Spleen (tissue), 11 donors: ENCODE data around the gene TMEM115. TPM values are rescaled to one million over a fixed set of nuclear protein-coding genes. Genes with fewer than 3 reads are reported as not detected.

ENCODE experiments used
- DNase-seq: peaks from one replicate; pipeline ENCODE4 v3.0.0-alpha.2; 2020
- H3K27ac ChIP-seq, 8 donors: fragments of 200-600 bp; sonication (generic) in 7 of 8; 1 replicate in 4 of 8; 2 replicates in 4 of 8; pipeline versions ENCODE4 v1.5.0 to v1.8.0; 2016 to 2021; ENCODE audit warnings: inconsistent platforms in 4 of 8, mild to moderate bottlenecking in 4 of 8, moderate library complexity in 1 of 8
- H3K27me3 ChIP-seq, 7 donors: fragments of 200-600 bp; sonication (generic) in 6 of 7; replicated peaks in 1 of 7; 1 replicate in 4 of 7; 2 replicates in 3 of 7; pipeline versions ENCODE4 v1.5.0 to v1.8.0; 2016 to 2021; ENCODE audit warnings: inconsistent platforms in 3 of 7, mild to moderate bottlenecking in 1 of 7
- H3K36me3 ChIP-seq, 6 donors: fragments of 200-600 bp; sonication (generic) in 5 of 6; 1 replicate in 4 of 6; 2 replicates in 2 of 6; pipeline versions ENCODE4 v1.5.0 to v1.8.0; 2016 to 2021; ENCODE audit warnings: inconsistent platforms in 2 of 6
- H3K4me1 ChIP-seq, 6 donors: fragments of 200-600 bp; sonication (generic) in 5 of 6; 1 replicate in 3 of 6; 2 replicates in 3 of 6; pipeline versions ENCODE4 v1.5.0 to v1.8.0; 2016 to 2021; ENCODE audit warnings: inconsistent platforms in 3 of 6
- H3K4me3 ChIP-seq, 8 donors: fragments of 200-600 bp; sonication (generic) in 7 of 8; 1 replicate in 4 of 8; 2 replicates in 4 of 8; pipeline versions ENCODE4 v1.5.0 to v1.8.0; 2016 to 2021; ENCODE audit warnings: inconsistent platforms in 4 of 8, mild to moderate bottlenecking in 4 of 8, moderate library complexity in 2 of 8
- H3K9me3 ChIP-seq, 8 donors: fragments of 200-600 bp; sonication (generic) in 7 of 8; 1 replicate in 4 of 8; 2 replicates in 4 of 8; pipeline versions ENCODE4 v1.5.0 to v1.8.0; 2016 to 2021; ENCODE audit warnings: inconsistent platforms in 4 of 8
- CTCF ChIP-seq, 11 experiments: fragments of 200-600 bp in 7 of 11; fragments of 450-650 bp in 4 of 11; sonication (generic) in 4 of 11; IDR thresholded peaks in 8 of 11; conservative IDR thresholded peaks in 3 of 11; 1 replicate in 7 of 11; 2 replicates in 4 of 11; pipeline versions ENCODE4 v1.4.0 to v1.8.0; 2016 to 2021; ENCODE audit warnings: antibody characterized with exemption in 11 of 11, inconsistent platforms in 4 of 11, mild to moderate bottlenecking in 1 of 11
- POLR2A ChIP-seq, 3 donors: fragments of 450-650 bp; IDR thresholded peaks; one replicate each; pipeline ENCODE4 v1.5.1; 2017; ENCODE audit warnings: antibody characterized with exemption in 3 of 3, mild to moderate bottlenecking in 1 of 3
- POLR2AphosphoS5 ChIP-seq, 3 donors: sonication (generic); formaldehyde crosslinking; IDR thresholded peaks; one replicate each; pipeline ENCODE4 v1.5.1; 2017; ENCODE audit warnings: antibody characterized with exemption in 3 of 3
- WGBS, 5 donors: extraction: QIAGEN DNeasy Blood & Tissue Kit in 3 of 5; methylation state at CpG; one replicate each; pipeline versions ENCODE4 v1.1.5 to v1.1.7; 2013 to 2018; 5-methylcytosine and 5-hydroxymethylcytosine counted together
- intact Hi-C: fragments of 100-400 bp; cut with DNase I; formaldehyde crosslinking; loops from one replicate; pipeline ENCODE4 v1.15.0; 2023; ENCODE audit warnings: low total_unique reads
- polyA plus RNA-seq, 3 donors: library from polyadenylated mRNA; stranded (reverse); fragments of 200-250 nt; gene quantifications; one replicate each; pipeline ENCODE4 v1.2.1, GENCODE V29; 2013
- total RNA-seq, 7 donors: library from RNA; depleted of rRNA in 3 of 7; stranded (reverse); fragments of >200 nt in 3 of 7; fragmentation: NEBNext Ultra II Directional in 4 of 7; extraction: Animal tissue kit (Norgen Biotek cat#: 25700) in 4 of 7; gene quantifications; one replicate each; pipeline versions ENCODE4 v1.1.0 to v1.2.1, GENCODE V29; 2016 to 2021
- donor health status: healthy with polysubstance abuse.
- donor health status: DM: no; HTN: no; CAD: no; lungs with moderate emphysema.
- donor health status: DM: no; HTN: no; CAD: no.
- donor health status: Bipolar disorder and iron deficiency.
- donor health status: healthy.
- donor health status: DM: no; HTN: no; CAD: no.
- donor health status: DM: yes; HTN: yes; CAD: no.

TMEM115 gene
- total and polyA plus RNA-seq, 10 donors, result 14.0 to 49.2 (median 28.9) TPM

- H3K4me1 ChIP-seq, result peaks cover 18 to 93% (median 71%) of the 10 kb centered on the region in 6 donors
- H3K4me3 ChIP-seq, result peak overlapping the region; percentile 72 to 97 (median 90)
- intact Hi-C loops, result no loop called here
- peaks cover 2 to 65% (median 25%) of the 10 kb centered on the region in 6 donors for H3K36me3 ChIP-seq
- no peak for DNase-seq
- H3K27ac ChIP-seq, result peak overlapping the region; percentile 29 to 96 (median 93)
- H3K27me3 ChIP-seq, result no peaks in the 10 kb centered on the region
- 43 to 56% (median 47%) methylated on average over 7 to 10 of the region's 10 CpGs for WGBS, 5 donors
- TF ChIP-seq POLR2AphosphoS5 (IDR thresholded peaks at IDR 0.05) (peak in 2 of 3 donors; percentile 50 to 54), POLR2A (IDR thresholded peaks at IDR 0.05) (no peak), CTCF (IDR thresholded peaks at IDR 0.05 in 8 of 11, conservative IDR thresholded peaks at IDR 0.05 in 3 of 11) (no peak)
- H3K9me3 ChIP-seq, result no peaks in the 10 kb centered on the region
These were observed 40.7 kb downstream of the TMEM115 start for GRCh38 chr3:50318615-50319014.

- WGBS, 5 donors, result 33 to 76% (median 70%) methylated on average over 5 to 11 of the region's 11 CpGs
- TF ChIP-seq POLR2A (IDR thresholded peaks at IDR 0.05) (no peak), POLR2AphosphoS5 (IDR thresholded peaks at IDR 0.05) (peak; percentile 22 to 80 (median 69))
- intact Hi-C loops, result no loop called here
- DNase-seq, result no peak
- peaks cover 14 to 93% (median 69%) of the 10 kb centered on the region in 6 donors for H3K4me1 ChIP-seq
- peak overlapping the region in 7 of 8 donors; percentile 35 to 96 (median 93) for H3K27ac ChIP-seq
- no peaks in the 10 kb centered on the region for H3K9me3 ChIP-seq
- H3K27me3 ChIP-seq, result no peaks in the 10 kb centered on the region
- H3K4me3 ChIP-seq, result peak overlapping the region; percentile 72 to 97 (median 90)
- peaks cover 2 to 65% (median 25%) of the 10 kb centered on the region in 6 donors for H3K36me3 ChIP-seq
These were observed 41.2 kb downstream of the TMEM115 start for GRCh38 chr3:50318163-50318562.

- DNase-seq, result no peak
- H3K9me3 ChIP-seq, result no peaks in the 10 kb centered on the region
- WGBS, 5 donors, result 51 to 67% (median 63%) methylated on average over 6 of the region's 6 CpGs
- H3K27ac ChIP-seq, result peak overlapping the region in 6 of 8 donors; percentile 32 to 96 (median 94)
- peaks cover 2 to 65% (median 25%) of the 10 kb centered on the region in 6 donors for H3K36me3 ChIP-seq
- peaks cover 11 to 85% (median 62%) of the 10 kb centered on the region in 6 donors for H3K4me1 ChIP-seq
- TF ChIP-seq POLR2A (IDR thresholded peaks at IDR 0.05), result no peak
- peak in 2 of 3 donors; percentile 15 to 23 for TF ChIP-seq POLR2AphosphoS5 (IDR thresholded peaks at IDR 0.05)
- H3K4me3 ChIP-seq, result peak overlapping the region in 7 of 8 donors; percentile 83 to 97 (median 91)
- no peaks in the 10 kb centered on the region for H3K27me3 ChIP-seq
- intact Hi-C loops, result no loop called here
These were observed 42.0 kb downstream of the TMEM115 start for GRCh38 chr3:50317300-50317699.

- Histone ChIP-seq H3K4me1 (peaks cover 6 to 79% (median 57%) of the 10 kb centered on the region in 6 donors), H3K27ac (peak overlapping the region in 6 of 8 donors; percentile 32 to 96 (median 94)), H3K9me3 (no peaks in the 10 kb centered on the region), H3K4me3 (peak overlapping the region in 7 of 8 donors; percentile 83 to 97 (median 91)), H3K27me3 (no peaks in the 10 kb centered on the region), H3K36me3 (peaks cover 2 to 65% (median 25%) of the 10 kb centered on the region in 6 donors)
- TF ChIP-seq CTCF (IDR thresholded peaks at IDR 0.05 in 8 of 11, conservative IDR thresholded peaks at IDR 0.05 in 3 of 11) (no peak), POLR2AphosphoS5 (IDR thresholded peaks at IDR 0.05) (peak; percentile 36 to 80 (median 76)), POLR2A (IDR thresholded peaks at IDR 0.05) (no peak)
- intact Hi-C loops, result no loop called here
- WGBS, 5 donors, result 58 to 66% (median 61%) methylated on average over 6 to 9 of the region's 9 CpGs
- DNase-seq, result peak; percentile 85
These were observed 42.6 kb downstream of the TMEM115 start for GRCh38 chr3:50316657-50317242.

GRCh38 chr3:50314816-50315215 lies 44.5 kb downstream of the TMEM115 start:
- intact Hi-C loops, result no loop called here
- H3K4me3 ChIP-seq, result peak overlapping the region in 1 of 8 donors; percentile 11
- H3K9me3 ChIP-seq, result no peaks in the 10 kb centered on the region
- peak in 2 of 3 donors; percentile 48 to 67 for TF ChIP-seq POLR2AphosphoS5 (IDR thresholded peaks at IDR 0.05)
- no peak for TF ChIP-seq POLR2A (IDR thresholded peaks at IDR 0.05)
- no peaks in the 10 kb centered on the region for H3K27me3 ChIP-seq
- WGBS, 5 donors, result 91 to 96% (median 91%) methylated on average over 4 of the region's 4 CpGs
- H3K4me1 ChIP-seq, result peaks cover 6 to 73% (median 49%) of the 10 kb centered on the region in 6 donors
- peaks cover 2 to 53% (median 24%) of the 10 kb centered on the region in 6 donors for H3K36me3 ChIP-seq
- H3K27ac ChIP-seq, result peak overlapping the region in 5 of 8 donors; percentile 13 to 93 (median 50)
- DNase-seq, result no peak
